ENCODE data around the gene FOXR1. TPM values are rescaled to one million over a fixed set of nuclear protein-coding genes. Genes with fewer than 3 reads are reported as not detected.
"Not testable (repeated sequence)": the region's sequence is repeated elsewhere in the genome, so short reads cannot be mapped to it uniquely, and the experiment has no call there.

FOXR1 gene
- total RNA-seq, 1 experiment from 2014 or later, result not detected

GRCh38 chr11:118991486-118992038 is 20.0 kb downstream of the FOXR1 start:
- DNase-seq (ENCODE audit: extremely low read depth, low read depth), result not testable (repeated sequence)

- no peak for DNase-seq (ENCODE audit: extremely low read depth, low read depth)
These were observed 25.5 kb downstream of the FOXR1 start for GRCh38 chr11:118996926-118997626.

GRCh38 chr11:118997627-118998387 is 26.2 kb downstream of the FOXR1 start, which contains the start of gene CENATAC:
Gene CENATAC, plus strand, starts transcription at chr11:118998138. Its CDS starts 60 bp downstream, at chr11:118998198.
- DNase-seq (ENCODE audit: extremely low read depth, low read depth), result peak; percentile 84

- no peak for DNase-seq (ENCODE audit: extremely low read depth, low read depth)
These were observed 26.8 kb downstream of the FOXR1 start for GRCh38 chr11:118998388-118998717.

GRCh38 chr11:118998822-118999221 is 27.3 kb downstream of the FOXR1 start:
- DNase-seq (ENCODE audit: extremely low read depth, low read depth), result peak; percentile 38

GRCh38 chr11:119000906-119001305 is 29.3 kb downstream of the FOXR1 start:
- DNase-seq (ENCODE audit: extremely low read depth, low read depth), result no peak

GRCh38 chr11:119006656-119007055 is 35.1 kb downstream of the FOXR1 start:
- DNase-seq (ENCODE audit: extremely low read depth, low read depth), result no peak

GRCh38 chr11:119011476-119012053 is 40.0 kb downstream of the FOXR1 start:
- DNase-seq (ENCODE audit: extremely low read depth, low read depth), result no peak

GRCh38 chr11:119012629-119013170 is 41.1 kb downstream of the FOXR1 start:
- DNase-seq (ENCODE audit: extremely low read depth, low read depth), result no peak

- DNase-seq (ENCODE audit: extremely low read depth, low read depth), result no peak
These were observed 42.8 kb downstream of the FOXR1 start for GRCh38 chr11:119014209-119014924.

- DNase-seq (ENCODE audit: extremely low read depth, low read depth), result no peak
These were observed 43.6 kb downstream of the FOXR1 start for GRCh38 chr11:119015054-119015611.

- no peak for DNase-seq (ENCODE audit: extremely low read depth, low read depth)
These were observed 44.9 kb downstream of the FOXR1 start for GRCh38 chr11:119016216-119017009.

GRCh38 chr11:119017377-119017776 is 45.8 kb downstream of the FOXR1 start:
- DNase-seq (ENCODE audit: extremely low read depth, low read depth), result not testable (repeated sequence)

- peak; percentile 92 for DNase-seq (ENCODE audit: extremely low read depth, low read depth)
These were observed 46.7 kb downstream of the FOXR1 start, which contains the start of the genes RPS25 and TRAPPC4 for GRCh38 chr11:119018074-119018938. Gene RPS25, minus strand, starts transcription at chr11:119018343. Its CDS starts 59 bp downstream, at chr11:119018284. Gene TRAPPC4, plus strand, starts transcription at chr11:119018766. Its CDS starts 30 bp downstream, at chr11:119018796.

GRCh38 chr11:119019996-119020395 is 48.4 kb downstream of the FOXR1 start:
- DNase-seq (ENCODE audit: extremely low read depth, low read depth), result no peak

GRCh38 chr11:119021631-119022030 is 50.1 kb downstream of the FOXR1 start:
- no peak for DNase-seq (ENCODE audit: extremely low read depth, low read depth)

- DNase-seq (ENCODE audit: extremely low read depth, low read depth), result no peak
These were observed 52.2 kb downstream of the FOXR1 start for GRCh38 chr11:119023741-119024140.

All from NCI-H460 (cell line).